NB4 (cell line): ENCODE measurements around the gene FGL2.

Experiments used
- MYC ChIP-seq: IDR thresholded peaks from 2 replicates; pipeline ENCODE4 v1.6.1; 2011; ENCODE audit warnings: low read depth, low read length
- POLR2A ChIP-seq: IDR thresholded peaks from 2 replicates; pipeline ENCODE4 v1.6.1; 2011; ENCODE audit warnings: mild to moderate bottlenecking; ENCODE audit not compliant: insufficient read length; ENCODE audit errors: extremely low read depth
- TF ChIP-seq, protein P1 (sequence below): IDR thresholded peaks from one replicate; pipeline ENCODE4 v1.5.1; 2012; ENCODE audit warnings: low read depth, low read length
- TF ChIP-seq, protein P2 (sequence below): IDR thresholded peaks from 2 replicates; pipeline ENCODE4 v1.6.1; 2011; ENCODE audit warnings: low read depth, low read length

DNA sequence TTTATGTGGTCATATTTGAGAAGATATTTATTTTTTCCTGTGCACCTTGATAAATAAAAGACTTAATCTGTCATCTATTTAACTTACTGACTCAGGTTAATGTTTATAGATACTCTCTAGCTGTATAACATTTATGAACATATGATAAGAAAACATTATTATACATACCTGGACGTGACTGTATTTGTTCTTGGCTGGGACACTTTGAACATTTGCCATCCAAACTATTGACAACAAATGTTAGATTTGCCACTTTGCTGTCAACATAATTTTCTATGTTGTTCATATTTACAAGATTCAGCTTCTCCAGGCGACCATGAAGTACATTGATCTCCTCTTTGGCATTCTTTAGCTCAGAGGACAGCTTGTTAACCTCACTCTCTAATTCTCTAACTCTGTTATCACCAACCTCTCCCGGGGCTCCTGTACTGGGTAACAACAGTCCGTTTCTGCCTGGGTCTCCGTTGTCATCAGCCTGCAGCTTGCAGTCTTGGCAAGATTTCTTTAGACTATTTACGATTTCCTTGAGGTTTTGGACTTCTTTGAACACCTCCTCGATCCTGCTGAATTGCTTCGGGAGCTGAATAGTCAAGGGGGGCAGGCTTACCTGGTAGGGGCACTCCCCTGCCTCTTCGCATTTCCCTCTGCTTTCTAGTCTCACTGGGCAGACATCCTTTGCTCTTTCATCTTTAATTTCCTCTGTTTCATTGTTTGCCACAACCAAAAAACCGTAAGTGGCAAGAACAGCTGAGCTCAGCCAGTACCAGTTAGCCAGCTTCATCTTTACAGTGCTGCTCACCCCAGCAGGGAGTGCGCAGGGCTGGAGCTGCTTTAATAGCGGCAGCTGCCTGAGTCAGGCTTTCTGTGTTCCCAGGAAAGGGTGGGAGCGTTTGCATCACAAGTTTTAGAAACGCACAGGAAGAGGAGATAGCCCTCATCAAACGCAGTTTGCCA lies at the start of gene FGL2:
- TF ChIP-seq, protein P1, sequence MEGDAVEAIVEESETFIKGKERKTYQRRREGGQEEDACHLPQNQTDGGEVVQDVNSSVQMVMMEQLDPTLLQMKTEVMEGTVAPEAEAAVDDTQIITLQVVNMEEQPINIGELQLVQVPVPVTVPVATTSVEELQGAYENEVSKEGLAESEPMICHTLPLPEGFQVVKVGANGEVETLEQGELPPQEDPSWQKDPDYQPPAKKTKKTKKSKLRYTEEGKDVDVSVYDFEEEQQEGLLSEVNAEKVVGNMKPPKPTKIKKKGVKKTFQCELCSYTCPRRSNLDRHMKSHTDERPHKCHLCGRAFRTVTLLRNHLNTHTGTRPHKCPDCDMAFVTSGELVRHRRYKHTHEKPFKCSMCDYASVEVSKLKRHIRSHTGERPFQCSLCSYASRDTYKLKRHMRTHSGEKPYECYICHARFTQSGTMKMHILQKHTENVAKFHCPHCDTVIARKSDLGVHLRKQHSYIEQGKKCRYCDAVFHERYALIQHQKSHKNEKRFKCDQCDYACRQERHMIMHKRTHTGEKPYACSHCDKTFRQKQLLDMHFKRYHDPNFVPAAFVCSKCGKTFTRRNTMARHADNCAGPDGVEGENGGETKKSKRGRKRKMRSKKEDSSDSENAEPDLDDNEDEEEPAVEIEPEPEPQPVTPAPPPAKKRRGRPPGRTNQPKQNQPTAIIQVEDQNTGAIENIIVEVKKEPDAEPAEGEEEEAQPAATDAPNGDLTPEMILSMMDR = no peak
- TF ChIP-seq, protein P2, sequence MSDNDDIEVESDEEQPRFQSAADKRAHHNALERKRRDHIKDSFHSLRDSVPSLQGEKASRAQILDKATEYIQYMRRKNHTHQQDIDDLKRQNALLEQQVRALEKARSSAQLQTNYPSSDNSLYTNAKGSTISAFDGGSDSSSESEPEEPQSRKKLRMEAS = no peak
- TF ChIP-seq POLR2A (no peak), MYC (no peak)
